RCC 7860 (cell line): ENCODE data around the gene CFB.
"Not testable (repeated sequence)": the region's sequence is repeated elsewhere in the genome, so short reads cannot be mapped to it uniquely, and the experiment has no call there.

Experiments
- DNase-seq: peaks from one replicate; pipeline ENCODE4 v3.0.0-alpha.2; 2015; ENCODE audit warnings: low spot score
- FAIRE-seq: peaks from 2 replicates; lab custom pipeline; 2012; peaks lifted over from hg19 to GRCh38; lab: Jason Lieb, UNC

CFB gene

DNA sequence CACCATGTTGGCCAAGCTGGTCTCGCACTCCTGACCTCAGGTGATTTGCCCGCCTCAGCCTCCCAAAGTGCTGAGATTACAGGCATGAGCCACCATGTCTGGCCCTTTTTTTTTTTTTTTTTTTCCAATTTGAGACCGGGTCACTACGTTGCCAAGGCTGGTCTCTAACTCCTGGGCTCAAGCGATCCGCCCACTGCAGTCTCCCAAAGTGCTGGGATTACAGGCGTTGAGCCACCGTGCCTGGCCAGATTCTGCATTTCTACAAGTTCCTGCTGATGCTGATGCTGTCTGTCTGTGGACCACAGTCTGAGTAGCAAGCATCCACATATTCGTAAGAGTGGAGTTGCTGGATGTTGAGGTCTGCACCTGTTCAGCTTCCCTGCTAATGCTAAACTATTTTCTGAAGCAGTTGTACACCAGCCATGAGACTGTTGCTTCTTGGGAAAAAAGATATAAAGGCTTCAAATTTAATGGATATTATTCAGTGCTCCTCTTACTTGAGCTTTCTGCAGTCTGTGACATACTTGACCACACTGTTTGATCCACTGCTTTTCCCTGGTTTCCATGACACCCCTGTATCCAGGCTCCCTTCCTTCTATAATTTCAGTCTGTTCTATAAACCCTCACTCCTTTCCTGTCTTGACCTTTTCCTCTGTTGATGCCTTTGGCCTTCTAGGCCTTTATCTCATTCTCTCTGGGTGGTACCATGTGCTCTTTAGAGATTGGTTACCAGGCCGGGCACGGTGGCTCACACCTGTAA, 33.9 kb upstream of the CFB start:
- no peak for FAIRE-seq

DNA sequence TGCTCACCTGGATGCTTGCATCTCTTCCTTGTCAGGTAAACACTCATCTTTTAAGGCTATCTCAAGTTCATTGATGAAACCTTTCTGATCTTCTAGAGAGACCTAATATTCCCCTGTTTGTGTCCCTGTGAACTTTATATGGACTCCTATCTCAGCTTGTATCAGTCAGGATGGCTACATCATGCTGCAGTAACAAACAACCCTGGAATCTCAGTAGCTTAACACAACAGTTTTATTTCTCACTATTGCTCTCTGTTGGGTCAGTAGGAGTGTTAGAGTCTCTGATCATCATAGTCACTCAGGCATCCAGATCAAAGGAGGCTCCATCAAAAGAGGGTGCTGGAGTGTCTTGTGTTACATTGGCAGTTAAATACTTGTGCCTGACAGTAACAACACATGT, 30.5 kb upstream of the CFB start:
- FAIRE-seq: no peak
- DNase-seq: no peak

More for the DNA sequence above, 33.9 kb upstream of the CFB start:
- DNase-seq: no peak

DNA sequence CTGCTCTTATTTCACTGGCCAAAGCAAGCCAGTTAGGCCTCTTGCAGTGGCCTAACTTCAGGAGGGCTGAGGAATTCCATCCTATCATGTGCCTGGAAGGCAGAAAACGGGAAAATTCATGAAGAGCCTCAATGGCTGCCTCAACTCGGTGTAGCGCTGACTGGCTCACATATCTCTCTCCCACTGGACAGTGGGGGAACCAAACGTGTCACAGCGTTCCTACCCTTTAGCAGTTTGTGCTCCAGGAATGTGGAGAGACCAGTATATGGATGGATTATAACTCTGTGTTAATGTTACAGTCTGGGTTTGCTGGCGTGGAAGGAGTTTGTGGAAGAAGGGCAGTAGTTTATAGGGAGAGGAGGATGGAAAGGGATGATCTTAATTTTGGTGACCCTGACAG, 30.1 kb upstream of the CFB start:
- FAIRE-seq: no peak
- no peak for DNase-seq

DNA sequence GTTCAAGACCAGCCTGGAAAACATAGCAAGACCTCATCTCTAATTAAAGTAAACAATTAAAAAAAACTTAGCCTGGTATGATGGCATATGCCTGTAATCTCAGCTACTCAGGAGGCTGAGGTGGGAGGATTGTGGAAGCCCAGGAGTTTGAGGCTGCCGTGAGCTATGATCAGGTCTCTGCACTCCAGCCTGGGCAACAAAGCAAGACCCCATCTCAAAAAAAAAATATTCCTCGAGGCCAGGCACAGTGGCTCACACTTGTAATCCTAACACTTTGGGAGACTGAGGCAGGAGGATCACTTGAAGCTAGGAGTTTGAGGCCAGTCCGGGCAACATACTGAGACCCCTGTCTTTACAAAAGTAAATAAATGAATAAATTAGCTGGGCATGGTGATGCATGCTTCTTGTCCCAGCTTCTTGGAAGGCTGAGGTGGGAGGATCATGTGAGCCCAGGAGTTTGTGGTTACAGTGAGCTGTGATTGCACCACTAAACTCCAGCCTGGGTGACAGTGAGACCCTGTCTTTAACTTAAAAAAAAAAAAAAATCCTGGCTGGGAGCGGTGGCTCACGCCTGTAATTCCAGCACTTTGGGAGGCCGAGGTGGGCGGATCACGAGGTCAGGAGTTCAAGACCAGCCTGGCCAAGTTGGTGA, 27.7 kb upstream of the CFB start:
- FAIRE-seq (no peak), DNase-seq (no peak)

DNA sequence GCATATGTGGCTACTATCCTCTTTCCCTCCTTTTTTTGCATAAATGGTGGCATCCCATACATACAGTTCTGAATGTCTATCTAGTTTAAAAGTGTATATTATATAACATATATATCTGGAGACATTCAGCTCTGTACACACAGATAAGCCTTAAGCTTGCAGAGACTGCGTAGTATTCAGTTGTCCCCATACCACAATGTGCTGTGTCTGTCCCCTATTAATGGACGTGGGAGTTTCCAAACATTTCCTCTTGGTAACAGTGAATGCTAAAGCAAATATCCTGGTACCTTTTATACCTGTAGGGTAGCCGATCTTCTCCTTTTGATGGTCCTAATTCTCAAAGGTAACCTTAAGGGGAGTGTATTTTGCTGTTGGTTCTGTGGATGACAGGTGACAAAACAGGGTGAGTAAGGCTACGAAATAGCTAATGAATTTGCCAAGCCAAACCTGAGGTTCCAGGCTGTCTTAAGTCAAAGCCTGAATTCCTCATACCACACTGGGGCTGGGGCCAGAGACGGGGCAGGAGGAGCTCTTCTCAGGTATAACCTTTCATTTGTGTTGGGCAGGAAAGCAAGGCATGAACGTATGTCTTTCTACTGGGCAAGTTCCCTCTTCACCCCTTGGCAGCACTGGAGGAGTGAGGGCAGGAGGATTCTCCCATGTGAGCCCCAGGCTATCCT, 26.1 kb upstream of the CFB start:
- FAIRE-seq (no peak), DNase-seq (no peak)

DNA sequence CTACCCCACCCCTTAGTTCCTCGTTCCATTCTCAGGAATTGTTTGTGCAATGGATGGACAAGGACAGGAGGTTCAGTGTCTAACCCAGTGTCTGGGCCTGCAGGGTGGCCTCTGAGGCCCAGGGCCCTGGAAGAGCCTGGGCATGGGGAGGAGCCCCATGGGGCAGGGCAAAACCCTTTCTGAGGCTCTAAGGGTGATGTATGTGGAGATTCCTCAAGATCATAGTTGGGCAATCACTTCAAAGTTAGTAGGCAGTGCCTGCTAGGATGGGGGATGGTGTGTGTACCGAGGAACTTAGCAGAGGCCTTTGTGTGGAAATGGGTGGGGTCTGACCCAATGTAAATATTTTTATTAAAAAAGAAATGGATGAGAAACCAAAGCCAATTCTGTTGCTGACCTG, 25.1 kb upstream of the CFB start:
- no peak for FAIRE-seq
- no peak for DNase-seq

DNA sequence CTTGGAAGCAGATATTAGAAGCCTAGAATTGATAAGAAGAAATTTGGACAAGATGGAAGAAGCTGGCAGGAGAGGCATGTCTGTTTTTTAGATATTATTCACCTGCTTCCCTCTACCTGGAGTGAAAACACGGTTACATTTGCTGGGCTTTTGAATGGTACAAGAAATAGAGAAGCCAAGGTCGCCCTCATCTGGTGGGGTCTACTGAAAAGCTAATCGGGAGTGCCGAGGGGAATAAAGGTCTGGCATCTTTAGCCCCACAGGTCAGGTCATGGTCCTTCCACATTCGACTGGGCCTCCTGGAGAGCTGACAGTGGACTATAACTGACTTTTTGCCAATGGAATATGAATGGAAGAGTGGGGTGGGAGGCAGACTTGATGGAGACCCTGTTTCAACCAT, 23.0 kb upstream of the CFB start:
- FAIRE-seq (no peak), DNase-seq (peak; percentile 20)

DNA sequence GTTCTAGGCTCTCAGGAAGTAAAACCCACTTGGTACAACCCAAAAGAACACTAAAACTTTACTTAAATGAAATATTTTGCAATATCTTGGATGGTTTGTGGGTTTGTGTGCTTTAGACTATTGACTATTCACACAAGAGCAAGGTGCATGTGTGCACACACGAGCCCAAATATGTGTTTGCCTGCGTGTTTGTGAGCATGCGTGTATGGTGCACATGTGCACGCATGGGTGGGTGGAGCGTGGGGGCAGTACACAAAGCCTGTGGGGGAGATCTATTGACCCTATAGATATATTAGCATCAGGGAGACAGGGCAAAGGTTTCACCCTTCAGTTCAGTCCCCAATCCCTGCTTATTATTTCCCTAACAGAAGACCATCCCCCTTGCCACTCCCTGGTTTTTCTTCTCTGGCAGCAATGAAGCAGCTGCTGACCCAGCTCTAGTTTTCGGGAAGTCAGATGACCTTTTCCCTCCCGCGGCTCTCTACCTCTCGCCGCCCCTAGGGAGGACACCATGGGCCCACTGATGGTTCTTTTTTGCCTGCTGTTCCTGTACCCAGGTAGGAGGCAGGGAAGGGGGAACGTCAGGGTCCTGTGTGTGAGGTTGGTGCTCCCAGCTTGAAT, 18.5 kb upstream of the CFB start, which contains the start of gene C2:
Gene C2, plus strand, starts transcription at position 476 of the 621 bp plus-strand sequence. Its CDS starts 36 bp downstream, at position 512.
- no peak for FAIRE-seq
- no peak for DNase-seq

DNA sequence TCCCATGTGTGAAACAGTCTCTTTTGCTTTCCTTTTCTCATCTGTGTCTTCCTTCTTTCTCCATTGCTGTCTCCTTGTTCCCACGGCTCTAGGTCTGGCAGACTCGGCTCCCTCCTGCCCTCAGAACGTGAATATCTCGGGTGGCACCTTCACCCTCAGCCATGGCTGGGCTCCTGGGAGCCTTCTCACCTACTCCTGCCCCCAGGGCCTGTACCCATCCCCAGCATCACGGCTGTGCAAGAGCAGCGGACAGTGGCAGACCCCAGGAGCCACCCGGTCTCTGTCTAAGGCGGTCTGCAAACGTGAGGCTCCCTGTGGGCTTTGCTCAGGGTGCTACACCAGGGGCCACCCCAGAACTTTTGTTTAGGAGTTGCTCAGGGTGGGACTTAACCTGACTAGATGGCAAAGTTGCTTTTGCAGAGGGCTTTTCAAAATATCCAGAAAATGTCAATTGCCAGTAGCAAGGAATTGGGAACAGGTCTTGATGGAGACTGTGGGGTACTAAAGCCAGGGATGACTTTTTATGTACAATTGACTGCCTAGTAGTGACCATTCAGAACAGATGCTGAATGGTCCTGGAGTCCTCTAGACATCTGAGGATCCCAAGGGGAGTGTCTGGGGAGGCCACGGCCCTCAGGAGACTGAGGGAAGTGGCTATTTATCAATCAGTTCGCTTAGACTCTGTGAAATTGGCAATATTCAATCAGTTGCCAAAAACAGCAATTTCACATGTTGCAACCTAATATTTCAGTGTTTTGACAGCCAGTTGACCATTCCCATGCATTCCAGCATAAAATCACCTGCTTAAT, 17.8 kb upstream of the CFB start:
- FAIRE-seq: no peak

DNA sequence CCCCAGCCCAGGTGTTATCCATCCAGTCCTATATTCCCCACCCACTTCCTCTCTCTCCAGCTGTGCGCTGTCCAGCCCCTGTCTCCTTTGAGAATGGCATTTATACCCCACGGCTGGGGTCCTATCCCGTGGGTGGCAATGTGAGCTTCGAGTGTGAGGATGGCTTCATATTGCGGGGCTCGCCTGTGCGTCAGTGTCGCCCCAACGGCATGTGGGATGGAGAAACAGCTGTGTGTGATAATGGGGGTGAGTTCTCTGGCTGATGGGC, 17.3 kb upstream of the CFB start:
- DNase-seq (no peak), FAIRE-seq (no peak)

More for the DNA sequence above, 17.8 kb upstream of the CFB start:
- DNase-seq: no peak

DNA sequence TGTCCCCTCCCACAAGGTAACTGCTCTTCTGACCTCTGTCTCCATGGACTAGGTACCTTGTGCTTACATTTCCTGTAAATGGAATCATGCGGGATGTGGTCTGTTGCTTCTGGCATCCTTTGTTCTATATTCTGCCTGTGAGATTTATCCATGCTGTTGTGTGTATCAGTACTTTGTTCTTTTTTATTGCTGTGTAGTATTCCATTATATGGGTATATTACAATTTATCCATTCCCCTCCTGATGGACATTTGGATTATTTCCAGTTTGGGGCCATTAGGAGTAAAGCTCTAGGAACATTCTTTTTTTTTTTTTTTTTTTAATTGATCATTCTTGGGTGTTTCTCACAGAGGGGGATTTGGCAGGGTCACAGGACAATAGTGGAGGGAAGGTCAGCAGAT, 14.9 kb upstream of the CFB start:
- DNase-seq (no peak), FAIRE-seq (no peak)

DNA sequence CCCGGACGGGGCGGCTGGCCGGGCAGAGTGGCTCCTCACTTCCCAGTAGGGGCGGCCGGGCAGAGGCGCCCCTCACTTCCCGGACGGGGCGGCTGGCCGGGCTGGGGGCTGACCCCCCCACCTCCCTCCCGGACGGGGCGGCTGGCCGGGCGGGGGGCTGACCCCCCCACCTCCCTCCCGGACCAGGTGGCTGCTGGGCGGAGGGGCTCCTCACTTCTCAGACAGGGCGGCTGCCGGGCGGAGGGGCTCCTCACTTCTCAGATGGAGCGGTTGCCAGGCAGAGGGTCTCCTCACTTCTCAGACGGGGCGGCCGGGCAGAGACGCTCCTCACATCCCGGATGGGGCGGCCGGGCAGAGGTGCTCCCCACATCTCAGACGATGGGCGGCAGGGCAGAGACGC, 13.8 kb upstream of the CFB start:
- not testable (repeated sequence) for FAIRE-seq, DNase-seq

DNA sequence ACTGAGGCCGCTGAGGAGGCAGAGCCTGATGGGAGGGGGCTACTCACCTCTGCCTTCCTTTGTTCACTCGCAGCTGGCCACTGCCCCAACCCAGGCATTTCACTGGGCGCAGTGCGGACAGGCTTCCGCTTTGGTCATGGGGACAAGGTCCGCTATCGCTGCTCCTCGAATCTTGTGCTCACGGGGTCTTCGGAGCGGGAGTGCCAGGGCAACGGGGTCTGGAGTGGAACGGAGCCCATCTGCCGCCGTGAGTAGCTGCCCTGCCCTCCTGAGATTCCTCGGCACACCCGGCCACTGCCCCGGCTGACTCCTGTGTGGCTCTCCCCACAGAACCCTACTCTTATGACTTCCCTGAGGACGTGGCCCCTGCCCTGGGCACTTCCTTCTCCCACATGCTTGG, 12.4 kb upstream of the CFB start:
- FAIRE-seq (no peak), DNase-seq (no peak)

DNA sequence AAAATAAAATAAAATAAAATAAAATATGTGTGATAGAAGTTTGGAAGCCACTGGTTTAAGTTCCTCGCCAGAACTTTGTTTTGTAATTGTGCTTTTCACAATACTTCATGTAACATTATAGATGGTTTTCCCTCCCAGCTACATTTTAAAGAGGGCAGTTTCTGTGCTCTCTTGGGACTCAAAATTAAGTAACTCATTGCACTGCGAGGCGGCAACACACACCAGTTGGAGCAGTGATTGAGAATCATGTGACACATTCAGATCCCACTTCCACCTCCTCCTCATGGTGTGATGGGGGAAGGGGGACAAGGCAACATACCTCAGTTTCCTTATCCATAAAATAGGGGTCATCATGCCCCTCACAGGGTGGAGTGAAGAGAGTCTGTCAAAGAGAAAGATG, 10.9 kb upstream of the CFB start:
- DNase-seq (no peak), FAIRE-seq (no peak)

DNA sequence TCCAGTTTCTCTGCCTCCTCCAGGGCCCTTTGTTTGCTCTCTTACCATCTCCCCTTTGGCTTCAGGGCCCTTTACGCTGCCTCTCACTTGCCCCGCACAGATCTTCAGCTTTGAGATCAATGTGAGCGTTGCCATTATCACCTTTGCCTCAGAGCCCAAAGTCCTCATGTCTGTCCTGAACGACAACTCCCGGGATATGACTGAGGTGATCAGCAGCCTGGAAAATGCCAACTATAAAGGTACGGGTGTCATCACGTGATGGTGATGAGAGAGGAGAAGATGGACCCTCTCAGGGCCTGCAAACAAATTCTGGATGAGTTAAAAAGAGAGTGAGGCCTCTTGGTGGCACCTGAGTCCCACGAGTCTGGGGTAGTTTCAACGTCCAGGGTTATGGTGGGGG, 10.1 kb upstream of the CFB start:
- no peak for FAIRE-seq
- no peak for DNase-seq

DNA sequence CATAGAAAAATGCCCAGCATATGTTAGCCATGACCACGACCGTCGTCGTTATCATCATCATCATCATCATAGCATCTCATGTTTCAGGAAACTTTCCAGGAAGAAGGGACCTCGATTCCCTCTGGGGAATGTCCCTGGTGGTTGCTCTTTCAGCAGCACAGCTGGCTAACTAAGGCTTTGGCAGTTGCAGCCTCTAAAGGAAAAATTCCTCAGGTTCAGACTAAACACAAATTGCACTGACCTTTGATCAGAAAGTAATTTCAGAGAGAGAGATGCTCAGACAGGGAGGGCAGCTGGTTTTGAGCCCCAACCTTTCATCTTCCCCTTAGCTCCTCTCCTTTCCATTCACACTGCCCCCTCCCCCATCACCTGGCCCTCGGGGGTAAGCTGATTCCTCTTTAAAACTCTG, 5.6 kb upstream of the CFB start:
- FAIRE-seq (no peak), DNase-seq (peak; percentile 3)

DNA sequence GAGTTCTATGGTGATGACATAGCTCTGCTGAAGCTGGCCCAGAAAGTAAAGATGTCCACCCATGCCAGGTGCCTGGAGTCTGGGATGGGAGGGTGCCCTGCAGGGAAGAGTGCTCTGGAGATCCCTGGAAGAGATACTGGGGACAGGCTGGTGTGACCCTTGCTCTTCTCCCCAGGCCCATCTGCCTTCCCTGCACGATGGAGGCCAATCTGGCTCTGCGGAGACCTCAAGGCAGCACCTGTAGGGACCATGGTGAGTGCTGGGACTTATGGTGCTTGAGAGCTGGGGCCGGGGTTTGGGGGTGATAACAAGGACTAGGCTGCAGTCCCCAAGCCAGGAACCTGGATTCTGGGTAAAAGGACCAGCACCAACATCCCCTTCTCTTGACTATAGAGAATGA, 2.2 kb upstream of the CFB start:
- FAIRE-seq (no peak), DNase-seq (no peak)

DNA sequence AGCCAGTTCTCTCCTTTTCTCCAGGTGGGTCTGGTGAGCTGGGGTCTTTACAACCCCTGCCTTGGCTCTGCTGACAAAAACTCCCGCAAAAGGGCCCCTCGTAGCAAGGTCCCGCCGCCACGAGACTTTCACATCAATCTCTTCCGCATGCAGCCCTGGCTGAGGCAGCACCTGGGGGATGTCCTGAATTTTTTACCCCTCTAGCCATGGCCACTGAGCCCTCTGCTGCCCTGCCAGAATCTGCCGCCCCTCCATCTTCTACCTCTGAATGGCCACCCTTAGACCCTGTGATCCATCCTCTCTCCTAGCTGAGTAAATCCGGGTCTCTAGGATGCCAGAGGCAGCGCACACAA, 765 bp upstream of the CFB start:
- FAIRE-seq: no peak

DNA sequence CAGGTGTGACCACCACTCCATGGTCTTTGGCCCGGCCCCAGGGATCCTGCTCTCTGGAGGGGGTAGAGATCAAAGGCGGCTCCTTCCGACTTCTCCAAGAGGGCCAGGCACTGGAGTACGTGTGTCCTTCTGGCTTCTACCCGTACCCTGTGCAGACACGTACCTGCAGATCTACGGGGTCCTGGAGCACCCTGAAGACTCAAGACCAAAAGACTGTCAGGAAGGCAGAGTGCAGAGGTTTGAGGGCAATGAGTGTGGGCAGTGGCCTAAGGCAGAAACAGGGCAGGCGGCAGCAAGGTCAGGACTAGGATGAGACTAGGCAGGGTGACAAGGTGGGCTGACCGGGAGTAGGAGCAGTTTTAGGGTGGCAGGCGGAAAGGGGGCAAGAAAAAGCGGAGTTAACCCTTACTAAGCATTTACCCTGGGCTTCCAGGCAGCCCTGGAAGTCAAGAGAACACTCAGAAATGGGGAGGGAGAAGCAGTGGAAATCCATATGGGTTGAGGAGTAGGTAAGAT, 533 bp downstream of the CFB start:
- FAIRE-seq: no peak

More for the DNA sequence above, 765 bp upstream of the CFB start:
- DNase-seq: no peak

DNA sequence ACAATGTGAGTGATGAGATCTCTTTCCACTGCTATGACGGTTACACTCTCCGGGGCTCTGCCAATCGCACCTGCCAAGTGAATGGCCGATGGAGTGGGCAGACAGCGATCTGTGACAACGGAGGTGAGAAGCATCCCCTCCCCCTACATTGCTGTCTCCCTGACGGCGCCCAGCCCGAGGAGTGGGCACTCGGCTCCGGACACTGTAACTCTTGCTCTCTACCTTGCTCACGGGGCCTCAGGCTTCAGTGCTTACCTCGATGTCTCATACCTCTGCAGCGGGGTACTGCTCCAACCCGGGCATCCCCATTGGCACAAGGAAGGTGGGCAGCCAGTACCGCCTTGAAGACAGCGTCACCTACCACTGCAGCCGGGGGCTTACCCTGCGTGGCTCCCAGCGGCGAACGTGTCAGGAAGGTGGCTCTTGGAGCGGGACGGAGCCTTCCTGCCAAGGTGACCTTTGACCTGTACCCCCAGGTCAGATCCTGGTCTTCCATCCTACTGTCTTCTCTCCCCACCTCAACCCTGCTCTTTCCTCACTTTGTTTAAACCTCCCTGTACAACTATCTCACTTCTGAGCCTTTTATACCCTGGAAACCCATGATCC, 1.3 kb downstream of the CFB start:
- FAIRE-seq (no peak), DNase-seq (no peak)

More for the DNA sequence above, 533 bp downstream of the CFB start:
- no peak for DNase-seq
